22Rv1 (cell line): Measurements from ENCODE around the gene DYNLT4.

ENCODE experiments used
- CTCF ChIP-seq: fragments of 450-650 bp; IDR thresholded peaks from 2 replicates; pipeline ENCODE4 v1.5.1; 2017; ENCODE audit warnings: mild to moderate bottlenecking
- ZFX ChIP-seq: fragments of 450-650 bp; IDR thresholded peaks from 2 replicates; pipeline ENCODE4 v1.6.1; 2017; ENCODE audit warnings: antibody characterized with exemption, borderline replicate concordance

- TF ChIP-seq CTCF (0 out of 2 replicates have a peak, but pooled peaks have one; percentile 10), ZFX (no peak)
These were observed 20.2 kb upstream of the DYNLT4 start for GRCh38 chr1:44827197-44828002.
